OCI-LY3 (cell line): ENCODE measurements around the gene HSPB8.

Experiments used
- H2AFZ ChIP-seq: fragments of 200-600, 300-600 bp; shearing (Covaris generic); 2 replicates; pipeline ENCODE4 v1.6.0; 2014; ENCODE audit warnings: antibody characterized with exemption, low read depth, low read length
- H3K27ac ChIP-seq: fragments of 200-600, 300-600 bp; sonication (generic); 2 replicates; pipeline ENCODE4 v1.5.1; 2014; ENCODE audit warnings: mild to moderate bottlenecking, low read length, moderate library complexity, mixed read lengths
- H3K27me3 ChIP-seq: fragments of 200-600, 300-600 bp; sonication (generic); 2 replicates; pipeline ENCODE4 v1.6.1; 2014; ENCODE audit warnings: low read depth, low read length, mixed read lengths
- H3K36me3 ChIP-seq: fragments of 200-600, 300-600 bp; sonication (generic); replicated peaks from 2 replicates; pipeline ENCODE3; 2014; ENCODE audit warnings: low read depth, low read length, mixed read lengths
- H3K4me1 ChIP-seq: fragments of 300-600, 200-600 bp; sonication (generic); 2 replicates; pipeline ENCODE4 v1.6.1; 2014; ENCODE audit warnings: low read length, mixed read lengths
- H3K4me2 ChIP-seq: fragments of 200-600, 300-600 bp; sonication (generic); 2 replicates; pipeline ENCODE4 v1.6.1; 2014; ENCODE audit warnings: low read length, mixed read lengths
- H3K4me3 ChIP-seq: fragments of 300-600, 200-600 bp; sonication (generic); 2 replicates; pipeline ENCODE4 v1.5.1; 2014; ENCODE audit warnings: antibody characterized with exemption, mild to moderate bottlenecking, low read length, moderate library complexity
- H3K79me2 ChIP-seq: fragments of 300-600, 200-600 bp; shearing (Covaris generic); 2 replicates; pipeline ENCODE4 v1.6.1; 2014; ENCODE audit warnings: mild to moderate bottlenecking, low read length, mixed read lengths
- H3K9ac ChIP-seq: fragments of 300-600, 200-600 bp; shearing (Covaris generic); 2 replicates; pipeline ENCODE4 v1.6.0; 2014; ENCODE audit warnings: mild to moderate bottlenecking, low read length, moderate library complexity
- H3K9me3 ChIP-seq: fragments of 200-600, 300-600 bp; shearing (Covaris generic); 2 replicates; pipeline ENCODE4 v1.6.1; 2014; ENCODE audit warnings: low read length, mixed read lengths; ENCODE audit not compliant: insufficient read depth
- H4K20me1 ChIP-seq: fragments of 200-600, 300-600 bp; sonication (generic); 2 replicates; pipeline ENCODE4 v1.6.1; 2016; ENCODE audit warnings: low read length, mixed read lengths; ENCODE audit not compliant: insufficient read depth
- EZH2phosphoT487 ChIP-seq: fragments of 200-600 bp; shearing (Covaris generic); IDR thresholded peaks from 2 replicates; pipeline ENCODE4 v1.6.1; 2018; ENCODE audit warnings: antibody characterized with exemption, mixed run types, low read depth
- TF ChIP-seq, protein P1 (sequence below): fragments of 200-600, 300-600 bp; sonication (generic); IDR thresholded peaks from 2 replicates; pipeline ENCODE4 v1.5.1; 2014; ENCODE audit warnings: antibody characterized with exemption, low read length, low read depth

HSPB8 gene

DNA sequence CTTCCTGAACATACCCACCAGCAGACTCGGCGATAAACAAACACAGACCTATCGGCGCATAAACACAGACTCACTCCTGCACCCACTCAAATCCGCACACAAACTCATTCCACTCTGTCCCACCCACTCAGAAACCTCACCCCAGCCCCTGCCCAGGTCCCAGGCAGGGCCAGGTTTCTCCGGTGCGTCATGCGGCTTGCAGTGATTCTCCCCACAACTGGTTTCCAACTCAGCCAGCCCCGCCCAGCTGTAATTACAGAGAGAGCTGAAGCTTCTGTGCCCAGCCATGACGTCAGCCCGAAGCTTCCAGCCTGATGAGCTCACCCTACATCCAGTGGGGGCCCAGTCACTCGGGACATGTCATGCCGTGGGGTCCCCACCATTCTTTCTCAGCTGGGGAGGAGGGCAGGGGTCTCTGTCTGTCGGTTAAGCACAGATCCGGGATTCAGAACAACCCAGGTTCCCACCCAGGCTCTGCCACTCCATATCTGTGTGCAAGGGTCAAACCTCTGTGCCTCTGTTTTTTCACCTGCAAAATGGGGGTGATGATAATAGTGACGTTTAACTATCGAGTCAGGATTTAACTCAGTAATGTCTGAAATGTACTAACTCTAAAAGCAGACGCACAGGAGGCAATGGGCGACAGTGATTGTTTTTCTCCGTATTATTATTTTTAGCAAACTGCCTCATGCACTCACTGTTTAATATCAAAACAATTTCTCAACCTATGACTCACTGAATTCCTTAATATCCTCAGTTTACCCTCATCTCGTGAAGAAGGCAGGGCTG, 2.3 kb upstream of the HSPB8 start:
- H4K20me1 ChIP-seq, result no peaks in the 10 kb centered on the region
- H3K4me2 ChIP-seq, result no peak overlapping the region
- H3K36me3 ChIP-seq, result no peaks in the 10 kb centered on the region
- H2AFZ ChIP-seq, result no peak overlapping the region
- no peaks in the 10 kb centered on the region for H3K4me1 ChIP-seq
- H3K27me3 ChIP-seq, result no peaks in the 10 kb centered on the region
- no peaks in the 10 kb centered on the region for H3K9me3 ChIP-seq
- no peaks in the 10 kb centered on the region for H3K79me2 ChIP-seq
- no peak overlapping the region for H3K4me3 ChIP-seq
- TF ChIP-seq, protein P1, sequence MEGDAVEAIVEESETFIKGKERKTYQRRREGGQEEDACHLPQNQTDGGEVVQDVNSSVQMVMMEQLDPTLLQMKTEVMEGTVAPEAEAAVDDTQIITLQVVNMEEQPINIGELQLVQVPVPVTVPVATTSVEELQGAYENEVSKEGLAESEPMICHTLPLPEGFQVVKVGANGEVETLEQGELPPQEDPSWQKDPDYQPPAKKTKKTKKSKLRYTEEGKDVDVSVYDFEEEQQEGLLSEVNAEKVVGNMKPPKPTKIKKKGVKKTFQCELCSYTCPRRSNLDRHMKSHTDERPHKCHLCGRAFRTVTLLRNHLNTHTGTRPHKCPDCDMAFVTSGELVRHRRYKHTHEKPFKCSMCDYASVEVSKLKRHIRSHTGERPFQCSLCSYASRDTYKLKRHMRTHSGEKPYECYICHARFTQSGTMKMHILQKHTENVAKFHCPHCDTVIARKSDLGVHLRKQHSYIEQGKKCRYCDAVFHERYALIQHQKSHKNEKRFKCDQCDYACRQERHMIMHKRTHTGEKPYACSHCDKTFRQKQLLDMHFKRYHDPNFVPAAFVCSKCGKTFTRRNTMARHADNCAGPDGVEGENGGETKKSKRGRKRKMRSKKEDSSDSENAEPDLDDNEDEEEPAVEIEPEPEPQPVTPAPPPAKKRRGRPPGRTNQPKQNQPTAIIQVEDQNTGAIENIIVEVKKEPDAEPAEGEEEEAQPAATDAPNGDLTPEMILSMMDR, result no peak
- TF ChIP-seq EZH2phosphoT487, result no peak
- no peak overlapping the region for H3K27ac ChIP-seq
- no peak overlapping the region for H3K9ac ChIP-seq

DNA sequence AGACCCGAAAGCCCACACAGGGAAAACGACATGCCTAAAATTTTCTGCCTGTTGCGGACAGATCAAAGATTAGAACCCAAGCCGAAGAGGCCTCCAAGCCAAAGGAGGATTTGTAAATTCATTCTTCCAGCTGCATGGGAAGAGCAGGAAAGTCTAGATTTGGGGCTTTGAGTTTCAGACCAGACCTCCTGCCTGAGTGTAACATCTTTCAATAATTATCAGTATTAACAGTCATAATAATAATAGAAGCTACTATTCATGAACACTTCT, 1.7 kb upstream of the HSPB8 start:
- no peak overlapping the region for H3K4me2 ChIP-seq
- H3K4me3 ChIP-seq, result no peak overlapping the region
- TF ChIP-seq, protein P1, result no peak
- TF ChIP-seq EZH2phosphoT487, result no peak
- no peak overlapping the region for H3K9ac ChIP-seq
- H2AFZ ChIP-seq, result no peak overlapping the region
- no peaks in the 10 kb centered on the region for H3K9me3 ChIP-seq
- no peaks in the 10 kb centered on the region for H3K4me1 ChIP-seq
- H3K79me2 ChIP-seq, result no peaks in the 10 kb centered on the region
- H3K36me3 ChIP-seq, result no peaks in the 10 kb centered on the region
- no peak overlapping the region for H3K27ac ChIP-seq
- H4K20me1 ChIP-seq, result no peaks in the 10 kb centered on the region
- no peaks in the 10 kb centered on the region for H3K27me3 ChIP-seq

DNA sequence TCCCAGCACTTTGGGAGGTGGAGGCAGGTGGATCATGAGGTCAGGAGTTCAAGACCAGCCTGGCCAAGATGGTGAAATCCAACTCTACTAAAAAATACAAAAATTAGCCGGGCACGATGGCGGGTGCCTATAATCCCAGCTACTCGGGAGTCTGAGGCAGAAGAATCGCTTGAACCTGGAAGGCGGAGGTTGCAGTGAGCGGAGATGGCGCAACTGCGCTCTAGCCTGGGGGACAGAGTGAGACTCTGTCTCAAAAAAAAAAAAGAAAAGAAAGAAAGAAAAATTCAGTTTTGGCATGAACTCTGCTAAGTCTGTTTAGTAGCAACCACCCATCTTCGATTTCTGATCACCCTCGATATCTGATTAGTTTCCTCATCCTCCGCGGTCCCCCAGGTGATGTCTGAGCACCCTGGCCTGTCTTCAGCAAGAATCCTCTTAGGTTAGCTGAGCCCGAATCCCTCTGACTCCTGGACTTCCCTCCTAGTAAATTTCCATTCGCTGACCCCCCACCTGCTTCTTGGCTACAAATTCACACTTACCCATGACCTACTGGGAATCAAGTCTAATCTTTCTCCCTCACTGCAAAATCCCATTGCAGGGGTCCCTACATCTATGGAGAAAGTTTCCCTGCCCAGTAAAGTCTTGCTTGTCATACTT, 879 bp upstream of the HSPB8 start:
- Histone ChIP-seq H3K27me3 (no peaks in the 10 kb centered on the region), H3K27ac (no peak overlapping the region), H4K20me1 (no peaks in the 10 kb centered on the region), H3K36me3 (no peaks in the 10 kb centered on the region), H3K9me3 (no peaks in the 10 kb centered on the region), H3K79me2 (no peaks in the 10 kb centered on the region), H2AFZ (no peak overlapping the region), H3K9ac (no peak overlapping the region), H3K4me1 (no peaks in the 10 kb centered on the region), H3K4me2 (no peak overlapping the region), H3K4me3 (no peak overlapping the region)
- TF ChIP-seq, protein P1, result no peak
- no peak for TF ChIP-seq EZH2phosphoT487

DNA sequence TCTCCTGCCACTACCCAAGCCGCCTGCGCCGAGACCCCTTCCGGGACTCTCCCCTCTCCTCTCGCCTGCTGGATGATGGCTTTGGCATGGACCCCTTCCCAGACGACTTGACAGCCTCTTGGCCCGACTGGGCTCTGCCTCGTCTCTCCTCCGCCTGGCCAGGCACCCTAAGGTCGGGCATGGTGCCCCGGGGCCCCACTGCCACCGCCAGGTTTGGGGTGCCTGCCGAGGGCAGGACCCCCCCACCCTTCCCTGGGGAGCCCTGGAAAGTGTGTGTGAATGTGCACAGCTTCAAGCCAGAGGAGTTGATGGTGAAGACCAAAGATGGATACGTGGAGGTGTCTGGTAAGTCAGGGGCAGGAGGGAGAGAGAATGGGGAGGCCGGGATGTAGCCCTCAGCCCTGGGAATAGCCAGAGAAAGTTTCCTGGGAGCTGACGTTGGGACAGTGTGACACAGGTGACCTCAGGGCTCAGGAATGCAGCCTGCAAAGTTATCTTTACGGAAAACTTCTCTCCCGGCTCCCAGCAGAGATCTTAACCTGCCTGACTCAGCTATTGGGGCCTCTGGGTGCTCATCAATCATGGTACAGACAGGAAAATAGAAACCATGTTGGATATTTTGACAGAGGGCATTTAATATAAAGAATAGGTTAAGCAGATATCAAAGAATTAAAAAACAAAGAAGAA, 747 bp downstream of the HSPB8 start:
- Histone ChIP-seq H3K27me3 (no peaks in the 10 kb centered on the region), H3K27ac (no peak overlapping the region), H2AFZ (no peak overlapping the region), H4K20me1 (no peaks in the 10 kb centered on the region), H3K9me3 (no peaks in the 10 kb centered on the region), H3K79me2 (no peaks in the 10 kb centered on the region), H3K4me3 (no peak overlapping the region), H3K4me1 (no peaks in the 10 kb centered on the region), H3K4me2 (no peak overlapping the region), H3K9ac (no peak overlapping the region), H3K36me3 (no peaks in the 10 kb centered on the region)
- TF ChIP-seq EZH2phosphoT487, result no peak
- TF ChIP-seq, protein P1, result no peak
